ENCODE results near the gene MRPL14. TPM values are rescaled to one million over a fixed set of nuclear protein-coding genes. Genes with fewer than 3 reads are reported as not detected.
A peak's percentile ranks its signal among the peaks of the same experiment; 100 is the strongest.

Gene MRPL14
- total and polyA plus RNA-seq, 9 of the 15 experiments (the other 6 are each of a cell fraction or from before 2014, with no cell fraction given), result 126 to 424 (median 165) TPM

GRCh38 chr6:44133981-44134711, 6.9 kb upstream of the MRPL14 start (continued):
- TF ChIP-seq MYC (IDR thresholded peaks at IDR 0.05; ENCODE audit: low read depth, low read length), result peak; percentile 71
- no peak for TF ChIP-seq MYC (CRISPR knock-in tag; IDR thresholded peaks at IDR 0.05; ENCODE audit: borderline replicate concordance, low read depth)
- peak; percentile 98 for TF ChIP-seq ARID1B (IDR thresholded peaks at IDR 0.05)
- TF ChIP-seq E2F3 (CRISPR knock-in tag; IDR thresholded peaks at IDR 0.05), result no peak
- TF ChIP-seq SMAD4 (CRISPR knock-in tag; conservative IDR thresholded peaks at IDR 0.05), result peak; percentile 62
- peak; percentile 68; the same call in 1 of the 2 replicates for TF ChIP-seq STAT5A (IDR thresholded peaks at IDR 0.05; ENCODE audit: borderline replicate concordance, low read length)
- TF ChIP-seq HMGN3 (IDR thresholded peaks at IDR 0.05; ENCODE audit: borderline replicate concordance, extremely low read depth, insufficient read length, low read depth, low read length), result peak; percentile 94
- TF ChIP-seq ETV1 (tag; conservative IDR thresholded peaks at IDR 0.05; ENCODE audit: low read depth), result no peak
- peak; percentile 69 for TF ChIP-seq HNRNPL (IDR thresholded peaks at IDR 0.05; ENCODE audit: low read depth, low read length)
- TF ChIP-seq DACH1 (IDR thresholded peaks at IDR 0.05; ENCODE audit: partially characterized antibody), result peak; percentile 55
- TF ChIP-seq ZNF395 (CRISPR knock-in tag; IDR thresholded peaks at IDR 0.05), result no peak
- TF ChIP-seq SMARCA4 (IDR thresholded peaks at IDR 0.05), result peak; percentile 95
- TF ChIP-seq EWSR1 (IDR thresholded peaks at IDR 0.05; ENCODE audit: borderline replicate concordance, low read depth, partially characterized antibody), result no peak
- TF ChIP-seq HNRNPH1 (optimal IDR thresholded peaks at IDR 0.05; ENCODE audit: low read depth, low read length), result no peak
- 0 out of 2 replicates have a peak, but pooled peaks have one; percentile 42 for TF ChIP-seq TARDBP (IDR thresholded peaks at IDR 0.05)
- no peak for TF ChIP-seq NELFE (IDR thresholded peaks at IDR 0.05; ENCODE audit: insufficient read depth, insufficient read length)
- TF ChIP-seq TCF3 (CRISPR knock-in tag; IDR thresholded peaks at IDR 0.05), result peak; percentile 96
- peak; percentile 10 for TF ChIP-seq HNRNPLL (IDR thresholded peaks at IDR 0.05; ENCODE audit: low read depth, low read length, poor library complexity, severe bottlenecking)
- no peak for TF ChIP-seq ZNF121 (CRISPR knock-in tag; conservative IDR thresholded peaks at IDR 0.05)
- no peak for TF ChIP-seq KLF6 (CRISPR knock-in tag; IDR thresholded peaks at IDR 0.05; ENCODE audit: borderline replicate concordance)
- TF ChIP-seq MXI1 (IDR thresholded peaks at IDR 0.05; ENCODE audit: low read depth, low read length), result no peak
- peak; percentile 40 to 77; a peak in 3 of 4 replicates for TF ChIP-seq KDM1A (IDR thresholded peaks at IDR 0.05)
- TF ChIP-seq, protein P1, sequence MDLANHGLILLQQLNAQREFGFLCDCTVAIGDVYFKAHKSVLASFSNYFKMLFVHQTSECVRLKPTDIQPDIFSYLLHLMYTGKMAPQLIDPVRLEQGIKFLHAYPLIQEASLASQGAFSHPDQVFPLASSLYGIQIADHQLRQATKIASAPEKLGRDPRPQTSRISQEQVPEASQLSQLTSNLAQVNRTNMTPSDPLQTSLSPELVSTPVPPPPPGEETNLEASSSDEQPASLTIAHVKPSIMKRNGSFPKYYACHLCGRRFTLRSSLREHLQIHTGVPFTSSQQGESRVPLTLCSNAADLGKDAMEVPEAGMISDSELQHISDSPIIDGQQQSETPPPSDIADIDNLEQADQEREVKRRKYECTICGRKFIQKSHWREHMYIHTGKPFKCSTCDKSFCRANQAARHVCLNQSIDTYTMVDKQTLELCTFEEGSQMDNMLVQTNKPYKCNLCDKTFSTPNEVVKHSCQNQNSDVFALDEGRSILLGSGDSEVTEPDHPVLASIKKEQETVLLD (IDR thresholded peaks at IDR 0.05), result peak; percentile 90
- TF ChIP-seq HDAC3 (IDR thresholded peaks at IDR 0.05; ENCODE audit: borderline replicate concordance, partially characterized antibody), result no peak
- TF ChIP-seq GTF2E2 (tag; IDR thresholded peaks at IDR 0.05), result no peak
- no peak for TF ChIP-seq MAFK (IDR thresholded peaks at IDR 0.05; ENCODE audit: low read length)
- peak; percentile 67 for TF ChIP-seq SOX6 (IDR thresholded peaks at IDR 0.05)
- TF ChIP-seq MCM2 (IDR thresholded peaks at IDR 0.05; ENCODE audit: low read depth), result no peak
- TF ChIP-seq RBBP5 (IDR thresholded peaks at IDR 0.05; ENCODE audit: borderline replicate concordance, insufficient read depth, low read length, poor library complexity, severe bottlenecking), result peak; percentile 8

Measured in K562 (cell line).